WTC11 (cell line): ENCODE results near the gene TMEM80. TPM values are rescaled to one million over a fixed set of nuclear protein-coding genes. Genes with fewer than 3 reads are reported as not detected.

Experiments used
- ATAC-seq: fragments of 200-7000 bp; cut with Tn5 transposase; 2 replicates; pipeline ENCODE4 v1.10.0; 2021; ENCODE audit warnings: mild to moderate bottlenecking, moderate library complexity
- CTCF ChIA-PET: fragments of 300-600 bp; sonication (Branson Sonifier 250); formaldehyde crosslinking; loops from one replicate; lab custom pipeline; 2021; ENCODE audit warnings: antibody characterized with exemption; lab: Charles Lee
- POLR2A ChIA-PET: fragments of 350-600 bp; sonication (Branson Sonifier 250); formaldehyde crosslinking; loops from one replicate; lab custom pipeline; 2021; ENCODE audit warnings: antibody characterized with exemption; lab: Charles Lee
- DNase-seq: peaks from one replicate; pipeline ENCODE4 v3.0.0; 2021; ENCODE audit warnings: low spot score
- H3K27ac Mint-ChIP-seq: 2 replicates; pipeline ENCODE4 v1.8.0; 2021; ENCODE audit warnings: mixed read lengths
- H3K27me3 Mint-ChIP-seq: 2 replicates; pipeline ENCODE4 v1.8.0; 2021; ENCODE audit warnings: low read depth, mild to moderate bottlenecking, moderate library complexity, mixed read lengths
- H3K36me3 Mint-ChIP-seq: 2 replicates; pipeline ENCODE4 v1.8.0; 2021; ENCODE audit warnings: mixed read lengths
- H3K4me1 Mint-ChIP-seq: 2 replicates; pipeline ENCODE4 v1.8.0; 2022; ENCODE audit warnings: mixed read lengths
- H3K4me3 Mint-ChIP-seq: 2 replicates; pipeline ENCODE4 v1.8.0; 2021; ENCODE audit warnings: mild to moderate bottlenecking, moderate library complexity, mixed read lengths
- H3K9me3 Mint-ChIP-seq: 2 replicates; pipeline ENCODE4 v1.8.0; 2021; ENCODE audit warnings: mixed read lengths
- ATF2 ChIP-seq: sonication (generic); formaldehyde crosslinking; IDR thresholded peaks from 2 replicates; pipeline ENCODE4 v1.8.1; 2022; ENCODE audit warnings: low read depth, missing genetic modification reagents, borderline replicate concordance
- CBFB ChIP-seq: sonication (generic); formaldehyde crosslinking; IDR thresholded peaks from 2 replicates; pipeline ENCODE4 v1.8.1; 2022; ENCODE audit warnings: mild to moderate bottlenecking, low read depth, missing genetic modification reagents
- CTCF ChIP-seq: fragments of 200-600 bp; IDR thresholded peaks from 2 replicates; pipeline ENCODE4 v1.8.0; 2022; ENCODE audit warnings: antibody characterized with exemption
- ELF4 ChIP-seq: sonication (generic); formaldehyde crosslinking; IDR thresholded peaks from 2 replicates; pipeline ENCODE4 v1.8.1; 2022; ENCODE audit warnings: low read depth, mild to moderate bottlenecking, moderate library complexity, missing genetic modification reagents
- FOXJ3 ChIP-seq: sonication (generic); formaldehyde crosslinking; IDR thresholded peaks from 2 replicates; pipeline ENCODE4 v1.9.0; 2021; ENCODE audit warnings: missing genetic modification reagents, mild to moderate bottlenecking, borderline replicate concordance
- FOXK1 ChIP-seq: sonication (generic); formaldehyde crosslinking; IDR thresholded peaks from 2 replicates; pipeline ENCODE4 v1.8.0; 2022; ENCODE audit warnings: mild to moderate bottlenecking, moderate library complexity, missing genetic modification reagents
- FOXP1 ChIP-seq: sonication (generic); formaldehyde crosslinking; IDR thresholded peaks from 2 replicates; pipeline ENCODE4 v1.8.0; 2022; ENCODE audit warnings: missing genetic modification reagents, mild to moderate bottlenecking, moderate library complexity, borderline replicate concordance
- GTF2I ChIP-seq: fragments of 250-450 bp; sonication (Bioruptor Pico); conservative IDR thresholded peaks from 2 replicates; pipeline ENCODE4 v1.4.0; 2021; ENCODE audit warnings: mild to moderate bottlenecking
- IRF1 ChIP-seq: sonication (generic); formaldehyde crosslinking; IDR thresholded peaks from 2 replicates; pipeline ENCODE4 v1.8.0; 2023; ENCODE audit warnings: missing genetic modification reagents
- JAZF1 ChIP-seq: fragments of 250-450 bp; sonication (Bioruptor Pico); IDR thresholded peaks from 2 replicates; pipeline ENCODE4 v1.9.0; 2021; ENCODE audit warnings: moderate library complexity, mild to moderate bottlenecking, inconsistent platforms
- JUN ChIP-seq: sonication (generic); formaldehyde crosslinking; IDR thresholded peaks from 2 replicates; pipeline ENCODE4 v1.8.0; 2023; ENCODE audit warnings: mild to moderate bottlenecking, missing genetic modification reagents
- NR1H2 ChIP-seq: sonication (generic); formaldehyde crosslinking; IDR thresholded peaks from 2 replicates; pipeline ENCODE4 v1.9.0; 2021; ENCODE audit warnings: mild to moderate bottlenecking, moderate library complexity, missing genetic modification reagents
- OVOL2 ChIP-seq: fragments of 250-450 bp; sonication (Bioruptor Pico); IDR thresholded peaks from 2 replicates; pipeline ENCODE4 v1.9.0; 2021; ENCODE audit warnings: mild to moderate bottlenecking, borderline replicate concordance
- RELA ChIP-seq: sonication (generic); formaldehyde crosslinking; IDR thresholded peaks from 2 replicates; pipeline ENCODE4 v1.8.1; 2022; ENCODE audit warnings: missing genetic modification reagents, mild to moderate bottlenecking, borderline replicate concordance
- SMAD3 ChIP-seq: sonication (generic); formaldehyde crosslinking; IDR thresholded peaks from 2 replicates; pipeline ENCODE4 v1.8.0; 2022; ENCODE audit warnings: missing genetic modification reagents, mild to moderate bottlenecking, borderline replicate concordance
- ZBTB21 ChIP-seq: sonication (generic); formaldehyde crosslinking; IDR thresholded peaks from 2 replicates; pipeline ENCODE4 v1.8.1; 2023; ENCODE audit warnings: mild to moderate bottlenecking, missing genetic modification reagents, borderline replicate concordance
- ZNF121 ChIP-seq: sonication (generic); formaldehyde crosslinking; IDR thresholded peaks from 2 replicates; pipeline ENCODE4 v1.8.0; 2023; ENCODE audit warnings: missing genetic modification reagents
- ZNF263 ChIP-seq: sonication (generic); formaldehyde crosslinking; IDR thresholded peaks from 2 replicates; pipeline ENCODE4 v1.8.1; 2022; ENCODE audit warnings: low read depth, mild to moderate bottlenecking, moderate library complexity, missing genetic modification reagents
- ZNF425 ChIP-seq: fragments of 250-450 bp; sonication (Bioruptor Pico); conservative IDR thresholded peaks from 2 replicates; pipeline ENCODE4 v1.9.0; 2021; ENCODE audit warnings: mild to moderate bottlenecking
- total RNA-seq: library from RNA; stranded (reverse); gene quantifications from 3 replicates; pipeline ENCODE4 v1.2.3, GENCODE V29; 2021
- TF ChIP-seq, protein P1 (sequence below): sonication (generic); formaldehyde crosslinking; IDR thresholded peaks from 2 replicates; pipeline ENCODE4 v1.8.0; 2022; ENCODE audit warnings: mild to moderate bottlenecking, missing genetic modification reagents
- TF ChIP-seq, protein P2 (sequence below): sonication (generic); formaldehyde crosslinking; IDR thresholded peaks from 2 replicates; pipeline ENCODE4 v1.8.1; 2023; ENCODE audit warnings: mild to moderate bottlenecking, missing genetic modification reagents, moderate library complexity
- TF ChIP-seq, protein P3 (sequence below): sonication (generic); formaldehyde crosslinking; IDR thresholded peaks from 2 replicates; pipeline ENCODE4 v1.8.1; 2023; ENCODE audit warnings: mild to moderate bottlenecking, moderate library complexity, missing genetic modification reagents

The TMEM80 gene
- total RNA-seq, 1 experiment from 2014 or later = 23.4 TPM

- no peak for TF ChIP-seq ZNF121 (CRISPR knock-in tag)
- TF ChIP-seq ELF4 (CRISPR knock-in tag) = no peak
Measured at GRCh38 chr11:687751-688150, 7.9 kb upstream of the TMEM80 start (continued).

- ChIA-PET POLR2A (no interaction called here), CTCF (interaction anchor here (1.0 kb wide), 1 partner anchor 17 kb away, joined by 3 read pairs; no protein-coding TSS in a partner anchor)
- no peak for TF ChIP-seq ZNF425 (CRISPR knock-in tag)
- TF ChIP-seq, protein P1, sequence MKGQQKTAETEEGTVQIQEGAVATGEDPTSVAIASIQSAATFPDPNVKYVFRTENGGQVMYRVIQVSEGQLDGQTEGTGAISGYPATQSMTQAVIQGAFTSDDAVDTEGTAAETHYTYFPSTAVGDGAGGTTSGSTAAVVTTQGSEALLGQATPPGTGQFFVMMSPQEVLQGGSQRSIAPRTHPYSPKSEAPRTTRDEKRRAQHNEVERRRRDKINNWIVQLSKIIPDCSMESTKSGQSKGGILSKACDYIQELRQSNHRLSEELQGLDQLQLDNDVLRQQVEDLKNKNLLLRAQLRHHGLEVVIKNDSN = no peak
- no peak for TF ChIP-seq ATF2 (CRISPR knock-in tag)
- TF ChIP-seq CBFB (CRISPR knock-in tag) = no peak
- TF ChIP-seq FOXP1 = no peak
- TF ChIP-seq, protein P2, sequence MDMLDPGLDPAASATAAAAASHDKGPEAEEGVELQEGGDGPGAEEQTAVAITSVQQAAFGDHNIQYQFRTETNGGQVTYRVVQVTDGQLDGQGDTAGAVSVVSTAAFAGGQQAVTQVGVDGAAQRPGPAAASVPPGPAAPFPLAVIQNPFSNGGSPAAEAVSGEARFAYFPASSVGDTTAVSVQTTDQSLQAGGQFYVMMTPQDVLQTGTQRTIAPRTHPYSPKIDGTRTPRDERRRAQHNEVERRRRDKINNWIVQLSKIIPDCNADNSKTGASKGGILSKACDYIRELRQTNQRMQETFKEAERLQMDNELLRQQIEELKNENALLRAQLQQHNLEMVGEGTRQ (CRISPR knock-in tag) = no peak
- no peak for TF ChIP-seq JAZF1
- TF ChIP-seq SMAD3 = no peak
- no peak for TF ChIP-seq GTF2I
- TF ChIP-seq ZNF263 = no peak
- TF ChIP-seq JUN (CRISPR knock-in tag) = no peak
- no peak for TF ChIP-seq OVOL2 (CRISPR knock-in tag)
- ATAC-seq (no peak), DNase-seq (no peak)
- Mint-ChIP-seq H3K27me3 (no peaks in the 10 kb centered on the region), H3K27ac (no peak overlapping the region), H3K4me1 (peaks cover 28% of the 10 kb centered on the region), H3K36me3 (peaks cover 51% of the 10 kb centered on the region), H3K9me3 (no peaks in the 10 kb centered on the region), H3K4me3 (no peak overlapping the region)
Measured at GRCh38 chr11:688681-689080, 6.9 kb upstream of the TMEM80 start.

DNA sequence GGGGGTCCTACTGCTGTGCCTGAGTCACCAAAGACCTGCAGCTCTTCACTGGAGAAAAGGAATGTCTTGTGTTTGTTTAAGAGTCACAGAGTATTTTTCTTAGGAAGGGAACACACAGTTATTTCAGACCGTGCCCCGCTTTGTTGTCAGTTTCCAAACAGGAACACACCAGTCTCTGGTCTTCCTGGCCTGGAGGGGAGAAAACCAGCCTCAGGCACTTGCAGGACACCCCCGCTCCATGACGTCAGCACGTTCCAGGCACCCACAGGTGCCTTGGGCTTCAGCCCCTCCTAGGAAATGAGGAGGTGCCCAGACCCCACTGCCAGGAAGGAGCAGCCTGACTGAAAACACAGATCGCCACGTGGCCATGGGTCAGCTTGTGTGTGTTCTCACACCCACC lies 6.0 kb upstream of the TMEM80 start:
- H3K27ac Mint-ChIP-seq = 0 out of 2 replicates have a peak overlapping the region, but pooled peaks have one; percentile 57
- ChIA-PET CTCF (interaction anchor here (0.7 to 1.0 kb wide), 3 partner anchors 16 to 1144 kb away, joined by 3 to 5 read pairs (median 3); no protein-coding TSS in a partner anchor), POLR2A (no interaction called here)
- peaks cover 20% of the 10 kb centered on the region for H3K4me1 Mint-ChIP-seq
- H3K36me3 Mint-ChIP-seq = peaks cover 41% of the 10 kb centered on the region
- no peaks in the 10 kb centered on the region for H3K9me3 Mint-ChIP-seq
- no peak overlapping the region for H3K4me3 Mint-ChIP-seq
- H3K27me3 Mint-ChIP-seq = no peaks in the 10 kb centered on the region
- ATAC-seq (no peak), DNase-seq (no peak)
- TF ChIP-seq CTCF = no peak
- TF ChIP-seq ZNF425 (CRISPR knock-in tag) = no peak
- TF ChIP-seq, protein P3, sequence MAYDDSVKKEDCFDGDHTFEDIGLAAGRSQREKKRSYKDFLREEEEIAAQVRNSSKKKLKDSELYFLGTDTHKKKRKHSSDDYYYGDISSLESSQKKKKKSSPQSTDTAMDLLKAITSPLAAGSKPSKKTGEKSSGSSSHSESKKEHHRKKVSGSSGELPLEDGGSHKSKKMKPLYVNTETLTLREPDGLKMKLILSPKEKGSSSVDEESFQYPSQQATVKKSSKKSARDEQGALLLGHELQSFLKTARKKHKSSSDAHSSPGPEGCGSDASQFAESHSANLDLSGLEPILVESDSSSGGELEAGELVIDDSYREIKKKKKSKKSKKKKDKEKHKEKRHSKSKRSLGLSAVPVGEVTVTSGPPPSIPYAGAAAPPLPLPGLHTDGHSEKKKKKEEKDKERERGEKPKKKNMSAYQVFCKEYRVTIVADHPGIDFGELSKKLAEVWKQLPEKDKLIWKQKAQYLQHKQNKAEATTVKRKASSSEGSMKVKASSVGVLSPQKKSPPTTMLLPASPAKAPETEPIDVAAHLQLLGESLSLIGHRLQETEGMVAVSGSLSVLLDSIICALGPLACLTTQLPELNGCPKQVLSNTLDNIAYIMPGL (CRISPR knock-in tag) = no peak
- no peak for TF ChIP-seq FOXJ3
- no peak for TF ChIP-seq ZBTB21 (CRISPR knock-in tag)
- no peak for TF ChIP-seq IRF1 (CRISPR knock-in tag)
- no peak for TF ChIP-seq FOXK1 (CRISPR knock-in tag)
- TF ChIP-seq NR1H2 = no peak
- TF ChIP-seq RELA (CRISPR knock-in tag) = no peak
